T-cell (primary cell): ENCODE results near the gene DDX24. TPM values are rescaled to one million over a fixed set of nuclear protein-coding genes. Genes with fewer than 3 reads are reported as not detected.

Source experiments
- ATAC-seq, 4 experiments: fragments of 200-7000 bp in 3 of 4; fragments of 150-1000 bp in 1 of 4; cut with Tn5 transposase; replicated peaks in 1 of 4; 1 replicate in 3 of 4; 2 replicates in 1 of 4; pipeline ENCODE4 v1.10.0; 2021; ENCODE audit warnings: moderate library complexity in 3 of 4, mild to moderate bottlenecking in 2 of 4, moderate number of reproducible peaks in 1 of 4
- CTCF ChIA-PET, 2 donors: fragments of 300-600 bp; sonication (Branson Sonifier 250); formaldehyde crosslinking; loops; one replicate each; lab custom pipeline; 2022; ENCODE audit warnings: antibody characterized with exemption in 2 of 2; lab: Charles Lee
- POLR2A ChIA-PET, 2 donors: fragments of 300-600 bp; sonication (Branson Sonifier 250); formaldehyde crosslinking; loops; one replicate each; lab custom pipeline; 2022; ENCODE audit warnings: antibody characterized with exemption in 2 of 2; lab: Charles Lee
- DNase-seq, 35 experiments: peaks; one replicate each; pipeline versions ENCODE4 v3.0.0 to v3.0.0-alpha.2; 2013 to 2023
- H3K27ac ChIP-seq: one replicate; pipeline ENCODE4 v1.5.1; 2013; ENCODE audit warnings: low read length
- H3K27me3 ChIP-seq, 2 experiments: replicated peaks in 1 of 2; 1 replicate in 1 of 2; 2 replicates in 1 of 2; pipeline versions ENCODE4 v1.6.1 to v1.7.0; 2013; ENCODE audit warnings: low read length in 1 of 2, mixed read lengths in 1 of 2; ENCODE audit not compliant: control insufficient read depth in 2 of 2, insufficient read depth in 2 of 2; ENCODE audit errors: extremely low read depth in 1 of 2
- H3K36me3 ChIP-seq, 2 donors: 1 replicate in 1 of 2; 2 replicates in 1 of 2; pipeline versions ENCODE4 v1.6.1 to v1.7.0; 2013; ENCODE audit warnings: low read length in 1 of 2; ENCODE audit not compliant: control insufficient read depth in 2 of 2, insufficient read depth in 1 of 2; ENCODE audit errors: extremely low read depth in 1 of 2
- H3K4me1 ChIP-seq, 2 experiments: 1 replicate in 1 of 2; 2 replicates in 1 of 2; pipeline versions ENCODE4 v1.6.1 to v1.7.0; 2013; ENCODE audit warnings: low read length in 2 of 2, mixed read lengths in 1 of 2; ENCODE audit not compliant: insufficient read depth in 2 of 2, control insufficient read depth in 1 of 2; ENCODE audit errors: extremely low read depth in 1 of 2
- H3K4me3 ChIP-seq, 2 donors: 1 replicate in 1 of 2; 2 replicates in 1 of 2; pipeline versions ENCODE4 v1.5.1 to v1.7.0; 2013; ENCODE audit warnings: mild to moderate bottlenecking in 2 of 2, low read length in 1 of 2, moderate library complexity in 1 of 2; ENCODE audit not compliant: control insufficient read depth in 1 of 2; ENCODE audit errors: extremely low read depth in 1 of 2
- H3K9me3 ChIP-seq: 2 replicates; pipeline ENCODE4 v1.7.0; 2013
- H3K27ac Mint-ChIP-seq, 2 donors: one replicate each; pipeline ENCODE4 v1.8.0; 2020 to 2021; ENCODE audit warnings: mild to moderate bottlenecking in 2 of 2, mixed read lengths in 2 of 2
- H3K27me3 Mint-ChIP-seq, 2 donors: one replicate each; pipeline ENCODE4 v1.8.0; 2021 to 2022; ENCODE audit warnings: mixed read lengths in 2 of 2
- H3K36me3 Mint-ChIP-seq: one replicate; pipeline ENCODE4 v1.8.0; 2021; ENCODE audit warnings: mixed read lengths
- H3K4me1 Mint-ChIP-seq, 3 donors: one replicate each; pipeline ENCODE4 v1.8.0; 2020 to 2022; ENCODE audit warnings: mixed read lengths in 3 of 3, mild to moderate bottlenecking in 1 of 3
- H3K4me3 Mint-ChIP-seq, 3 donors: one replicate each; pipeline ENCODE4 v1.8.0; 2020 to 2022; ENCODE audit warnings: mild to moderate bottlenecking in 3 of 3, mixed read lengths in 3 of 3, moderate library complexity in 3 of 3
- H3K9me3 Mint-ChIP-seq, 3 donors: one replicate each; pipeline ENCODE4 v1.8.0; 2020 to 2022; ENCODE audit warnings: mixed read lengths in 3 of 3
- WGBS: methylation state at CpG from one replicate; pipeline ENCODE4 v1.1.5; 2013; ENCODE audit warnings: missing lambda C conversion rate; ENCODE audit not compliant: insufficient coverage; 5-methylcytosine and 5-hydroxymethylcytosine counted together
- total RNA-seq, 35 experiments: library from RNA in 6 of 35; stranded (reverse) in 6 of 35; fragments of 120-200 nt in 1 of 35; gene quantifications; one replicate each; pipeline versions ENCODE4 v1.2.1 to v1.2.4 and lab custom pipeline; 2013 to 2026

Gene DDX24
- total RNA-seq, 5 donors from 2014 or later (not counting 1 experiment from before 2014, with no cell fraction given), result 258 to 448 (median 265) TPM

DNA sequence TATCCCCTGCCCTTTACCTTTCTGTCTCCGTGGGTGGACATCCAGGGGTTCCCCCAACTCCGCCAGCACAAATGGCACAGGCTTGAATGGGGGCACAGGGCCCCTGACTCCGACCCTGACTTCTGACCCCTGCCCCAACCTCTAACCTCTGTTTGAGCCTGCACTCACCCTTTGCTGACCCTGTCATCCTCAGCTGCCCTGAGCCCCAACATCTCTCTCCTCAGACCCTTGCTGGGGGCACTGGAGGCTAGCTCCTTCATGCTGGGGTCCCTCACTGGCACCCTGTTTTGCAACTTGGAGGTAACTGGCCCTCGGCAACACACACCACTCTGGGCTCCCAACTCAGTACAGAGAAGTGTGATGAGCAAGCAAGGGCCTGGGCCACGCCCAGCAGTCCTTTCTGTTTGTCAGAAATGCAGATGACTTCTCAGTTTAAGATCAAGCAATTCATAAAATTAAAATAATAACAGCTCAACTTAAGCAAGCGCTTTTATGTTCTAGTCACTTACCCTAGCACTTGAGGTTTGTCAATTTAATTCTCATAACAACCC lies 31.6 kb upstream of the DDX24 start:
- WGBS, result 88% methylated on average over 3 of the region's 6 CpGs
- POLR2A ChIA-PET, result interaction anchor here in 1 of 2 donors (1.0 kb wide), 1 partner anchor 210 kb away, joined by 4 read pairs; no protein-coding TSS in a partner anchor

DNA sequence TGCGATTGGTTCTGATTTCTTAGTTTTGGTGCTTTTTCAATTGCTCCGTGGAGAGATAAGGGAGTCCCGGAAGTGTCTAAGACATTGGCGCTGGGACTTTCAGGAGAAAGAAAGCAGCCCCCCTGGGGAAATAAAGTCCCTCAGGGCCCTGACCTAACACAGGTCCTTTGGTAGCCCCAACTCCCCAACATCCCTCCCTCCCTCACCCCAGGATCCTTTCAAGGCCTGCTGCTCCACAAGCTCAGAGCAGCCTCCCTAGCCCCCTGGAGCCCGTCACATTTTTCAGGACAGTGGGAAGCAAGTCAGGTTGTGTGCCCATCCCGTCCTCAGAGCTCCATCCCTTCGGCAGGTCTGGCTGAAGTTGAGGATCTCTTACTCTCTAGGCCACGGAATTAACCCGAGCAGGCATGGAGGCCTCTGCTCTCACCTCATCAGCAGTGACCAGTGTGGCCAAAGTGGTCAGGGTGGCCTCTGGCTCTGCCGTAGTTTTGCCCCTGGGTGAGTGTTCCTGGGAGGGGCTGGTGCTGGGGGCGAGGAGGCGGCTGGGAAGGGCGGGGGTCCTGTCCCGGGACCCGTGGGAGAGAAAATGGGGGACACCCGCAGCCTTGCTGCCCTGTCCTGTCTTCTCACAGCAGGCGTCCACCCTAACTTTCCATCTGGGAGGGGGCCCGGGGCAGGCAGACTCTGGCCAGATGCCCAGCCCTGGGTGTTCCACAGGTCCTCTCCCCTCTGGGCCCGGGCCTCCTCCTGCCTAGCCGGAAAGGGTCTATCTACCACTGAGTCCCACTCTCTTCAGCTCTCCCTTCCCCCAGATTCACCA lies 30.5 kb upstream of the DDX24 start:
- Histone ChIP-seq H3K36me3 (no peaks in the 10 kb centered on the region), H3K27ac (no peak overlapping the region), H3K9me3 (no peaks in the 10 kb centered on the region), H3K4me3 (no peak overlapping the region), H3K27me3 (peaks cover 0 to 24% of the 10 kb centered on the region in 2 experiments), H3K4me1 (no peaks in the 10 kb centered on the region)
- Mint-ChIP-seq H3K4me1 (no peaks in the 10 kb centered on the region), H3K27ac (no peak overlapping the region), H3K36me3 (no peaks in the 10 kb centered on the region), H3K9me3 (no peaks in the 10 kb centered on the region), H3K4me3 (no peak overlapping the region), H3K27me3 (peaks cover 4 to 15% of the 10 kb centered on the region in 2 donors)
- ChIA-PET CTCF (no interaction called here), POLR2A (no interaction called here)
- ATAC-seq (no peak), DNase-seq (no peak)
- 84% methylated on average over 15 of the region's 20 CpGs for WGBS

More for the DNA sequence above, 31.6 kb upstream of the DDX24 start:
- H3K36me3 Mint-ChIP-seq, result no peaks in the 10 kb centered on the region
- Histone ChIP-seq H3K4me3 (no peak overlapping the region), H3K9me3 (no peaks in the 10 kb centered on the region), H3K27ac (no peak overlapping the region), H3K4me1 (no peaks in the 10 kb centered on the region), H3K27me3 (peaks cover 0 to 29% of the 10 kb centered on the region in 2 experiments), H3K36me3 (no peaks in the 10 kb centered on the region)
- no peak overlapping the region for H3K4me3 Mint-ChIP-seq
- ATAC-seq (no peak), DNase-seq (no peak)
- H3K4me1 Mint-ChIP-seq, result no peaks in the 10 kb centered on the region
- no peak overlapping the region for H3K27ac Mint-ChIP-seq
- no peaks in the 10 kb centered on the region for H3K9me3 Mint-ChIP-seq
- peaks cover 11 to 24% of the 10 kb centered on the region in 2 donors for H3K27me3 Mint-ChIP-seq
- CTCF ChIA-PET, result no interaction called here

DNA sequence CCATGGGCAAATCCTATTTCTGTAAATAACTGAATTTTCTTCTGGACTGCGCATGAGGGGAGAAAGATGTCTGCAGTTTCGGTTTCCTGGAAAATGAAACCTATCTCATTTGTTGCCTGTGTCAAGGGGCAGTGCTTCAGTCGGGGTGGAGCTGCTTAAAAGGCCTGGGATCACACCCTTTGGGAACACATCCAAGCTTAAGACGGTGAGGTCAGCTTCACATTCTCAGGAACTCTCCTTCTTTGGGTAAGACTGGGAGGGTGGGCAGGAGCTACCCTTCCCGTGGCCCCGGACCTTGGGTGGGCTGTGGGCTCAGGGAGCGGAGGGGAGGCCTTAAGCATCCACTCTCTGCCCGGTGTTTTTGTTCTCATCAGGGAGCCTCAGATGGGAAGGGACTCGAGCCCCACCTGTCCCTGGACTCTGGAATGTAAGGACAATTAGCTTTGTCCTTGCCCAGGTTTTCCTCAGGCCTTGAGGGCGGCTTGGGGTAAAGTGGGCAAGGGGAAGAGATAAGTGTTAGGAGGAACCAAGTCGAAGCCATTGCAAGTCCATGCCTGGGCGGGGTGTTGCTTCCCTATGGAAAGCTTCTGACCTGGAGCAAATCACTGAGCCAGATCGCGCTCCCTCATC lies 29.7 kb upstream of the DDX24 start, which contains the start of gene IFI27:
IFI27 (plus strand) TSS at position 185 of the 630 bp plus-strand sequence.
- Histone ChIP-seq H3K4me1 (no peaks in the 10 kb centered on the region), H3K36me3 (no peaks in the 10 kb centered on the region), H3K9me3 (no peaks in the 10 kb centered on the region), H3K27me3 (peaks cover 0 to 16% of the 10 kb centered on the region in 2 experiments), H3K27ac (no peak within 1 kb of the TSS), H3K4me3 (no peak within 1 kb of the TSS)
- no peak for DNase-seq
- H3K36me3 Mint-ChIP-seq, result no peaks in the 10 kb centered on the region
- no peak within 1 kb of the TSS for H3K4me3 Mint-ChIP-seq
- ATAC-seq, result no peak
- WGBS, result 94% methylated on average over 12 of the region's 14 CpGs
- no peaks in the 10 kb centered on the region for H3K9me3 Mint-ChIP-seq
- POLR2A ChIA-PET, result no interaction called here
- H3K27me3 Mint-ChIP-seq, result peaks cover 3 to 9% of the 10 kb centered on the region in 2 donors
- H3K4me1 Mint-ChIP-seq, result no peaks in the 10 kb centered on the region
- H3K27ac Mint-ChIP-seq, result no peak within 1 kb of the TSS
- CTCF ChIA-PET, result no interaction called here

DNA sequence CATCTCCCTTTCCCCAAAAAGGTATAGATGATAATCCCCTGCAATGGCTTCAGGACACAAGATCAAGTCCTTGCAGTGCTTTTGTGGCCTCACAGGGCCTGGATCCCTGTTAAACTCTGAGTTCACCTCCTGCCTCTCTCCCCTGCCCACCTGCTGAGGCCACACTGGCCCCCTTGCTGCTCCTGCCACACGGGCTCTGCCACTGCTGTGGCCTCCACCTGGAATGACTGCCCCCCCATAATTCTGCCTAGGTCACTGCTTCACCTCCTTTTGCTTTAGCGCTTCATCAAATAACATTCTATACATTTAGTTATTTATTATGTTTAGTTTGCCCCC lies 28.9 kb upstream of the DDX24 start:
- Mint-ChIP-seq H3K4me3 (no peak overlapping the region), H3K4me1 (no peaks in the 10 kb centered on the region), H3K9me3 (no peaks in the 10 kb centered on the region), H3K27me3 (peaks cover 0 to 2% of the 10 kb centered on the region in 2 donors), H3K36me3 (no peaks in the 10 kb centered on the region), H3K27ac (no peak overlapping the region)
- WGBS, result no CpG with 5 or more reads among the region's 2 CpGs
- ATAC-seq, result no peak
- ChIA-PET CTCF (no interaction called here), POLR2A (no interaction called here)
- Histone ChIP-seq H3K9me3 (no peaks in the 10 kb centered on the region), H3K27me3 (peaks cover 0 to 8% of the 10 kb centered on the region in 2 experiments), H3K27ac (no peak overlapping the region), H3K4me1 (no peaks in the 10 kb centered on the region), H3K36me3 (no peaks in the 10 kb centered on the region), H3K4me3 (no peak overlapping the region)
- no peak for DNase-seq

DNA sequence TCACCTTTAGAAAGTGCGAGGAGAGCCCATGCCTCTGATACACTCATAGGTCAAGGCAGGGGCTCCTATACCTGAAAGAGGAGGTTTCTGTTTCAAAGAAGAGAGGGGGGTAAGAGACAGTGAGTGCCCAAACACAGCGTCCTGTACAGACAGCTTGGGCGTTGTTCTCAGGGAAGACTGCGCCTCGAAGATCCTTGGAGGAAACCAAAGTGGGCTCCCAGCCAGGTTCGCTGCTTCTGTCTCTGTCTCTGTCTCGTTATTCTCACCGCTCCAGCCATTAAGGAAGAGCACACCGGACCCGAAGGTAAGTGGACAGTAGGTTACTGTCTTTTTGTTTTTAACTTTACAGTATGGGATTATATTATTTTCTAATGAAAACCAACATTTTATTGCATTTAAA lies 23.7 kb upstream of the DDX24 start:
- Mint-ChIP-seq H3K36me3 (no peaks in the 10 kb centered on the region), H3K27ac (no peak overlapping the region), H3K4me1 (no peaks in the 10 kb centered on the region), H3K9me3 (no peaks in the 10 kb centered on the region), H3K27me3 (no peaks in the 10 kb centered on the region), H3K4me3 (no peak overlapping the region)
- Histone ChIP-seq H3K4me3 (no peak overlapping the region), H3K27me3 (no peaks in the 10 kb centered on the region), H3K27ac (no peak overlapping the region), H3K4me1 (no peaks in the 10 kb centered on the region), H3K36me3 (peaks cover 0 to 2% of the 10 kb centered on the region in 2 donors), H3K9me3 (no peaks in the 10 kb centered on the region)
- DNase-seq, result no peak
- CTCF ChIA-PET, result no interaction called here
- POLR2A ChIA-PET, result no interaction called here
- no peak for ATAC-seq
- WGBS, result 91% methylated on average over 6 of the region's 10 CpGs

DNA sequence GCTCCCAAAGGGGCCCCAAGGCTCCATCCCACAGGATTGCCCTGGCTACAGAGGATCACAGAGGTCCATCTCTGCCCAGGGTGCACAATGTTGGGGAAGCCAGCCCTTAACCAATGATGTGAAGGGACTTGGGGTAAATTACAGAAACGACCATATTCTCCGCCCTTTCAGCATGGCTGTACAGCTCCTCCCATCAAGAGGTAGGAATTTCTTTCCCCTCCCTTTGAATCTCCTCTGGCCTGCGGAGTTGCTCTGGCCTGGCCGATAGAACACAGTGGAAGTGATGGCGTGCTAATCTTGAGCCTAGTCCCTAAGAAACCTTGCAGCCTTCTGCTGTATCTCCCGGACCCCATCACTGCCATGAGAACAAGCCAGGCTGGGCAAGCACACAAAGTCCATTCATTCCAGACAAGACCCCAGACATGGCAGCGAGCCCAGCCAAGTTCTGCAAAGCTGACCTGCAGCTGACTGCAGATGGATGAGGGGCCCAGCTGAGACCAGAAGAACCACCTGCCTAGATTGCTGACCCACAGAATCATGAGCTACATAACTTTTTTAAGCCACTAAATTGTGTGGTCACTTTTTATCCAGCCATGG lies 22.6 kb upstream of the DDX24 start:
- CTCF ChIA-PET, result interaction anchor here in 1 of 2 donors (0.7 kb wide), 1 partner anchor 86 kb away, joined by 4 read pairs; no protein-coding TSS in a partner anchor

More for the DNA sequence above, 22.6 kb upstream of the DDX24 start:
- H3K27me3 Mint-ChIP-seq, result no peaks in the 10 kb centered on the region
- Histone ChIP-seq H3K36me3 (peaks cover 0 to 2% of the 10 kb centered on the region in 2 donors), H3K27ac (no peak overlapping the region), H3K9me3 (no peaks in the 10 kb centered on the region), H3K4me3 (no peak overlapping the region), H3K4me1 (no peaks in the 10 kb centered on the region), H3K27me3 (no peaks in the 10 kb centered on the region)
- ATAC-seq (no peak), DNase-seq (no peak)
- no peaks in the 10 kb centered on the region for H3K36me3 Mint-ChIP-seq
- POLR2A ChIA-PET, result no interaction called here
- H3K4me1 Mint-ChIP-seq, result no peaks in the 10 kb centered on the region
- no peaks in the 10 kb centered on the region for H3K9me3 Mint-ChIP-seq
- 100% methylated on average over 5 of the region's 7 CpGs for WGBS
- no peak overlapping the region for H3K4me3 Mint-ChIP-seq
- H3K27ac Mint-ChIP-seq, result no peak overlapping the region
